A673 (cell line): ENCODE measurements around the gene ATG101. TPM values are rescaled to one million over a fixed set of nuclear protein-coding genes. Genes with fewer than 3 reads are reported as not detected.

Experiments used
- BruUV-seq: library from RNA; stranded (reverse); fragments of 400-500 nt; replicated peaks from 2 replicates; lab custom pipeline; 2021; lab: Mats Ljungman, UMichigan
- CTCF ChIA-PET: fragments of 300-600 bp; sonication (Branson Sonifier 250); formaldehyde crosslinking; loops from one replicate; lab custom pipeline; 2022; ENCODE audit warnings: antibody characterized with exemption; lab: Charles Lee
- POLR2A ChIA-PET: fragments of 300-600 bp; sonication (Branson Sonifier 250); formaldehyde crosslinking; loops from one replicate; lab custom pipeline; 2022; ENCODE audit warnings: antibody characterized with exemption; ENCODE audit not compliant: low non-redundant PET; lab: Charles Lee
- DNase-seq: peaks from one replicate; pipeline ENCODE4 v3.0.0-alpha.2; 2015; ENCODE audit warnings: low spot score
- H3K27ac ChIP-seq: fragments of 200-600 bp; sonication (generic); 2 replicates; pipeline ENCODE4 v1.5.1; 2016; ENCODE audit warnings: mixed run types, low read depth, mild to moderate bottlenecking, mixed read lengths, antibody characterized with exemption, low read length; ENCODE audit not compliant: poor library complexity, severe bottlenecking
- H3K27me3 ChIP-seq: fragments of 200-600 bp; sonication (generic); replicated peaks from 2 replicates; pipeline ENCODE4 v1.6.1; 2017; ENCODE audit warnings: mixed run types, low read depth, mild to moderate bottlenecking, mixed read lengths, antibody characterized with exemption, low read length; ENCODE audit not compliant: insufficient read depth, poor library complexity
- H3K36me3 ChIP-seq: fragments of 200-600 bp; sonication (generic); 2 replicates; pipeline ENCODE4 v1.6.1; 2016; ENCODE audit warnings: mixed run types, mild to moderate bottlenecking, mixed read lengths, antibody characterized with exemption, low read length; ENCODE audit not compliant: insufficient read depth, poor library complexity, severe bottlenecking
- H3K4me1 ChIP-seq: fragments of 200-600 bp; sonication (generic); 2 replicates; pipeline ENCODE4 v1.6.1; 2017; ENCODE audit warnings: mixed run types, mild to moderate bottlenecking, mixed read lengths, antibody characterized with exemption, low read length; ENCODE audit not compliant: insufficient read depth, poor library complexity, severe bottlenecking
- H3K4me3 ChIP-seq: fragments of 200-600 bp; sonication (generic); 2 replicates; pipeline ENCODE4 v1.5.1; 2016; ENCODE audit warnings: low read depth, mixed run types, mild to moderate bottlenecking, mixed read lengths, low read length; ENCODE audit not compliant: poor library complexity, severe bottlenecking
- H3K9me3 ChIP-seq: fragments of 200-600 bp; sonication (generic); 2 replicates; pipeline ENCODE4 v1.6.1; 2016; ENCODE audit warnings: mixed run types, low read depth, mild to moderate bottlenecking, mixed read lengths, antibody characterized with exemption, low read length; ENCODE audit not compliant: poor library complexity, severe bottlenecking
- EZH2 ChIP-seq: fragments of 200-600 bp; sonication (generic); IDR thresholded peaks from 2 replicates; pipeline ENCODE4 v1.6.1; 2017; ENCODE audit warnings: borderline replicate concordance, low read depth, mild to moderate bottlenecking, mixed read lengths, antibody characterized with exemption, low read length; ENCODE audit not compliant: poor library complexity, severe bottlenecking
- intact Hi-C: fragments of 100-400 bp; cut with micrococcal nuclease; formaldehyde crosslinking; loops from one replicate; pipeline ENCODE4 v1.10.0; 2022; ENCODE audit not compliant: unreplicated experiment
- total RNA-seq: library from RNA; stranded (reverse); gene quantifications from 2 replicates; pipeline ENCODE4 v1.2.3, GENCODE V29; 2021
- TF ChIP-seq, protein P1 (sequence below): fragments of 300-800, 200-600 bp; sonication (generic); conservative IDR thresholded peaks from 2 replicates; pipeline ENCODE4 v1.5.1; 2017; ENCODE audit warnings: low read depth, mild to moderate bottlenecking, antibody characterized with exemption, low read length, moderate library complexity, mixed read lengths

The ATG101 gene
- total RNA-seq, 1 experiment from 2014 or later = 52.0 TPM

DNA sequence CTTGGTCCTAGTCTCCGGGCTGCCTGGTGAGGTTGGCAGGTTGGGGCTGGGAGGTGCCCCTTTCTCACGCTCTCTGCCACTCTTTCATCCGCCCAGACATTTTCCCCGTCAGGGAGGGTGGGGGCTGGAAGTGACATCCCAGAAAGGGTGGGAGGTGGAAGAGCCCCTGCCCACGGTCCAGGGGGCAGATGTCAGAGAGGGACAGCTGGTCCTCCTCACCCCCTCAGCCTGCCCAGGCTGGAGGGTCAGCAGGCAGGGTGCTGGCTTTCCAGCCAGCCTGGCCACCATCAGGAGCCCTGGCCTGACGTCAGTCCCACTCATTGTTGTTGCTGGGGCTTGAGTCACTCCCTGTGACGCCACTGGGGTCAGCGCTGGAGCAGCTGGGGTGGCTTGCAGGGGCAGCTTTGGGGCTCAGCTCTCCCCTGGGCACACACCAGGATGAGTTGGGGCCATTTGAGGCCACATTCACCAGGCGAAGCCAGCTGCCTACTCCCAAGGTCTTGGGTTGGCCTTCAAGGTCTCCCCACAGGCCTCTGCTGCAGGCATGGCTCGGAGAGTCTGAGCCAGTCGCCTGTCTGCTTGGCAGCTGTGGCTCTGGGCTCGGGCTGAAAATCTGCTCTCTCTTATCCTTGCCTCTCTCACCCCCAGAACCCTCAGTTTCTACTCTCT lies 5.7 kb upstream of the ATG101 start:
- DNase-seq = no peak
- no peaks in the 10 kb centered on the region for H3K36me3 ChIP-seq
- intact Hi-C loops = no loop called here
- TF ChIP-seq, protein P1, sequence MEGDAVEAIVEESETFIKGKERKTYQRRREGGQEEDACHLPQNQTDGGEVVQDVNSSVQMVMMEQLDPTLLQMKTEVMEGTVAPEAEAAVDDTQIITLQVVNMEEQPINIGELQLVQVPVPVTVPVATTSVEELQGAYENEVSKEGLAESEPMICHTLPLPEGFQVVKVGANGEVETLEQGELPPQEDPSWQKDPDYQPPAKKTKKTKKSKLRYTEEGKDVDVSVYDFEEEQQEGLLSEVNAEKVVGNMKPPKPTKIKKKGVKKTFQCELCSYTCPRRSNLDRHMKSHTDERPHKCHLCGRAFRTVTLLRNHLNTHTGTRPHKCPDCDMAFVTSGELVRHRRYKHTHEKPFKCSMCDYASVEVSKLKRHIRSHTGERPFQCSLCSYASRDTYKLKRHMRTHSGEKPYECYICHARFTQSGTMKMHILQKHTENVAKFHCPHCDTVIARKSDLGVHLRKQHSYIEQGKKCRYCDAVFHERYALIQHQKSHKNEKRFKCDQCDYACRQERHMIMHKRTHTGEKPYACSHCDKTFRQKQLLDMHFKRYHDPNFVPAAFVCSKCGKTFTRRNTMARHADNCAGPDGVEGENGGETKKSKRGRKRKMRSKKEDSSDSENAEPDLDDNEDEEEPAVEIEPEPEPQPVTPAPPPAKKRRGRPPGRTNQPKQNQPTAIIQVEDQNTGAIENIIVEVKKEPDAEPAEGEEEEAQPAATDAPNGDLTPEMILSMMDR = no peak
- no peak for TF ChIP-seq EZH2
- CTCF ChIA-PET = interaction anchor here (0.6 to 0.7 kb wide), 3 partner anchors 11 to 377 kb away, joined by 3 to 12 read pairs (median 3); no protein-coding TSS in a partner anchor
- no peaks in the 10 kb centered on the region for H3K4me1 ChIP-seq
- H3K27ac ChIP-seq = no peak overlapping the region
- no peak overlapping the region for H3K4me3 ChIP-seq
- no peaks in the 10 kb centered on the region for H3K27me3 ChIP-seq
- POLR2A ChIA-PET = interaction anchor here (0.6 kb wide), 1 partner anchor 10 kb away, joined by 4 read pairs; no protein-coding TSS in a partner anchor
- no TSS peak for BruUV-seq
- H3K9me3 ChIP-seq = no peaks in the 10 kb centered on the region

DNA sequence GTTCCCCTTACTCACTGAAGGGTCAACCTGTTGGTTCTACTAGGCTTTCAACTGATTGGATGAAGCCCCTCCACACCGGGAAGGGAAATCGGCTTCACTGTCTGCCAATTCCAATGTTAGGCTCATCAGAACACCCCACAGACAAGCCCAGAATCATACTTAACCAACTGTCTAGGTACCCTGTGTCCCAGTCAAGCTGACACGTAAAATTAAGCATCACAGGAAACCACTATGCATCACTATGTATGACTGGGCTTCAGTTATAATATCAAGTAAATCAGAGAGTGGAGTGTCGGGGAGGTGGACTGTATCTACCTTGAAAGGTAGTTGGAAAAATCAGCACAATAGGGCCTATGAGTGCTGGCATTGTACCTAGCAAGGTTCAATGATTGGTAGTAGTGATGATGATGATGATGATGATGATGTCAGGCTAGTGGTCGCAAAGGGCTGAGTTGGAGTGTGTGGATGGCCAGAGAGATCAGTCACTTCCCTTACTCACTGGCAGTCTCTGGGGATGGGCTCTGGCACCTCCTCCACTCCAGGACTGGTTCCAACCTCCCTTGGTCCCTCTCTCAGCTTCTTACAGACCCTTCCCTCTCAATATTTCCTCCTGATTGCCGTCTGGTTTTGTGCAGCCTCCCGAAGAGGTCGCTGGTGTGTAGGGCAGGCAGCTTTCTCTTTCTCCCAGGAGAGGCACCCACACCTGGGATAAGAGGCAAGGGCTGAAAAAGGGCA lies 3.3 kb upstream of the ATG101 start:
- TF ChIP-seq, protein P1 = no peak
- no peak for TF ChIP-seq EZH2
- Histone ChIP-seq H3K36me3 (no peaks in the 10 kb centered on the region), H3K9me3 (no peaks in the 10 kb centered on the region), H3K4me1 (peaks cover 9% of the 10 kb centered on the region), H3K27me3 (no peaks in the 10 kb centered on the region), H3K4me3 (no peak overlapping the region), H3K27ac (no peak overlapping the region)
- intact Hi-C loops = no loop called here
- POLR2A ChIA-PET = no interaction called here
- DNase-seq = no peak
- no TSS peak for BruUV-seq
- CTCF ChIA-PET = no interaction called here

DNA sequence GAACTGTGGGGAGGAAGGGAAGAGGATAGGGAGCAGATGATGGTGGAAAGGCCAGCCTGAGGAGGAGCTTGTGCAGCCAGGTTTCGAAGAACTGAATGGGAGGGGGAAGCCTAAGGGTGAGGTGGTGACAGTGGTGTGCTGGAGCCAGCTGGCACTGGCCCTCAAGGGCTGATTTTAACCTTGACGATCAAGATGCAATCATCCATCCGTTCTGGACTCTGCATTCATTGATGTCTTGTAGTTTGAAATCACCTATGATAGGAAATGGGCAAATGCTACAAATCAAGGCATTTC lies 2.8 kb upstream of the ATG101 start:
- BruUV-seq = no TSS peak
- no peak for TF ChIP-seq EZH2
- TF ChIP-seq, protein P1 = no peak
- Histone ChIP-seq H3K4me1 (peaks cover 9% of the 10 kb centered on the region), H3K27me3 (no peaks in the 10 kb centered on the region), H3K36me3 (peaks cover 2% of the 10 kb centered on the region), H3K9me3 (no peaks in the 10 kb centered on the region), H3K27ac (no peak overlapping the region), H3K4me3 (no peak overlapping the region)
- ChIA-PET POLR2A (no interaction called here), CTCF (no interaction called here)
- no peak for DNase-seq
- intact Hi-C loops = no loop called here
